ENCODE data around the gene RAD21L1.

- TF ChIP-seq CTCF (IDR thresholded peaks at IDR 0.05; ENCODE audit: low read depth, low read length, missing input control), result no peak
- TF ChIP-seq YY1 (IDR thresholded peaks at IDR 0.05), result no peak
- TF ChIP-seq MAX (IDR thresholded peaks at IDR 0.05), result no peak
- TF ChIP-seq RAD21 (IDR thresholded peaks at IDR 0.05), result no peak
- no peak for TF ChIP-seq FOXA1 (IDR thresholded peaks at IDR 0.05)
- no peak for TF ChIP-seq TAF1 (conservative IDR thresholded peaks at IDR 0.05)
- TF ChIP-seq, protein P1, sequence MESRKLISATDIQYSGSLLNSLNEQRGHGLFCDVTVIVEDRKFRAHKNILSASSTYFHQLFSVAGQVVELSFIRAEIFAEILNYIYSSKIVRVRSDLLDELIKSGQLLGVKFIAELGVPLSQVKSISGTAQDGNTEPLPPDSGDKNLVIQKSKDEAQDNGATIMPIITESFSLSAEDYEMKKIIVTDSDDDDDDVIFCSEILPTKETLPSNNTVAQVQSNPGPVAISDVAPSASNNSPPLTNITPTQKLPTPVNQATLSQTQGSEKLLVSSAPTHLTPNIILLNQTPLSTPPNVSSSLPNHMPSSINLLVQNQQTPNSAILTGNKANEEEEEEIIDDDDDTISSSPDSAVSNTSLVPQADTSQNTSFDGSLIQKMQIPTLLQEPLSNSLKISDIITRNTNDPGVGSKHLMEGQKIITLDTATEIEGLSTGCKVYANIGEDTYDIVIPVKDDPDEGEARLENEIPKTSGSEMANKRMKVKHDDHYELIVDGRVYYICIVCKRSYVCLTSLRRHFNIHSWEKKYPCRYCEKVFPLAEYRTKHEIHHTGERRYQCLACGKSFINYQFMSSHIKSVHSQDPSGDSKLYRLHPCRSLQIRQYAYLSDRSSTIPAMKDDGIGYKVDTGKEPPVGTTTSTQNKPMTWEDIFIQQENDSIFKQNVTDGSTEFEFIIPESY (IDR thresholded peaks at IDR 0.05), result no peak
- no peak for TF ChIP-seq HNF4G (IDR thresholded peaks at IDR 0.05)
- no peak for TF ChIP-seq ATF3 (IDR thresholded peaks at IDR 0.05)
Measured at GRCh38 chr20:1252416-1252815, 26.6 kb downstream of the RAD21L1 start.

Measured in liver (tissue), 3 donors.